RPMI8226 (cell line): ENCODE measurements around the gene PAEP.
"Not testable (repeated sequence)": the region's sequence is repeated elsewhere in the genome, so short reads cannot be mapped to it uniquely, and the experiment has no call there.

Experiments
- DNase-seq: peaks from one replicate; pipeline ENCODE4 v3.0.0-alpha.2; 2015

Gene PAEP

DNA sequence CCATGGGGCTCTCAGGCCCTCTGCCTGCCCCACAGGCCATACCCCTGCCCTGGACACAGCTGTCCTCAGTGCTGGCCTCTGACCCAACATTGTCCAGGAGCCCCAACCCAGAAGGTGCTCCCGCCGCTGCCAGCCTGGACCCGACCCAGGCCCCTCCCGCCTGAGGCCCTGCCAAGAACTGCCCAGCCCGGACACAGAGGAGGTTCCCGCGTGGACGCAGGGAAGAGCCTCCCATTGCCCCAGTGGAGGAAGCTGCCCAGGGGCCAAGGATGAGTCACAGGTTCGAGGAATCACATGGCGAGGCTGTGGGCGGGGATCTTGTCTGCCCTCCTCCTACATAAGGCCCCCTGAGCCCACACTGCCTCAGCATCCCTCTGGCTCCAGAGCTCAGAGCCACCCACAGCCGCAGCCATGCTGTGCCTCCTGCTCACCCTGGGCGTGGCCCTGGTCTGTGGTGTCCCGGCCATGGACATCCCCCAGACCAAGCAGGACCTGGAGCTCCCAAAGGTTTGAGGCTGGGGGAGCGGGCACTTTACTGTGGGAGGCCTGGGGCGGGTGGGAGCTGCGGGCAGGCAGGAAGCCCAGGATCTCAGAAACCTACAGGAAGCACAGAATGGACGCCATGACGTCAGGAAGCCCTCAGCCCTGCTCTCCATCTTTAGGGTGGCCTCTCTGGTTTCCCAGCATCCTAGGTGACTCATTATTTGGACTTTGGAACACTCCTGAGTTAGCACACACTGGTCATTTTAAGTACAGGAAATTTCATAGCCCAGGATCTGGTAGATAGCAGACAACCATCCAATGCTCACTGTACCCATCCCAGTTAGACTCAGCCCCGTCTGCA lies at the start of gene PAEP:
Gene PAEP (plus strand): TSS at position 366 of the 844 bp plus-strand sequence.
- DNase-seq = no peak

DNA sequence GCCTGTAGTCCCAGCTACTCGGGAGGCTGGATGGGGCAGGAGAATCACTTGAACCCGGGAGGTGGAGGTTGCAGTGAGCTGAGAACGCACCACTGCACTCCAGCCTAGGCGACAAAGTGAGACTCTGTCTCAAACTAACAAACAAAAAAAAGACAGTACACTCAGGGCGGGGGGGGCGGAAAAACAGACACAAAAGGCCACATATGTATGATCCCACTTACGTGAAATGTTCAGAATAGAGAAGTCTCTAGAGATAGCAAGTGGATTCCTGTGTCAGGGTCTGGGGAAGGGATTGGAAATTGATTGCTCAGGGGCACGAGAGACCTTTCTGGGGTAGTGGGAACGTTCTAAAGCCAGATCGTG lies 49.3 kb upstream of the PAEP start:
- no peak for DNase-seq

DNA sequence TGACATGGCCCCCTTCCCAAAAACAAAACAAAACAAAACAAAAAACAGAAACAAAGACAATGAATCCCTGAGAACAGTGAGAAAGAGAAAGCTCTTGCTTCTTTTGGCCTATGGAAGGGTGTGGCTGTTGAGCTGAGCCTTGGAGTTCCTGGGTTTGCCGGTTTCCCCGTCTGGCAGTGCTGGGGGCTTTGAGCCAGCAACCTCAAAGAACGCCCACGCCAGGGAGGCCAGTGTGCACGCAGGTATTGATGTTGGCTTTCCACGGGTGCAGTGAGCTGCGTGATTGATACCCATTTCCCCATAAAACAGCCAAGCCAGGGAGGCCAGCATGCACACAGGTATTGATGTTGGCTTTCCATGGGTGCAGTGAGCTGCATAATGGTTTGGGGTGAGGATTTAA lies 48.7 kb upstream of the PAEP start:
- no peak for DNase-seq

DNA sequence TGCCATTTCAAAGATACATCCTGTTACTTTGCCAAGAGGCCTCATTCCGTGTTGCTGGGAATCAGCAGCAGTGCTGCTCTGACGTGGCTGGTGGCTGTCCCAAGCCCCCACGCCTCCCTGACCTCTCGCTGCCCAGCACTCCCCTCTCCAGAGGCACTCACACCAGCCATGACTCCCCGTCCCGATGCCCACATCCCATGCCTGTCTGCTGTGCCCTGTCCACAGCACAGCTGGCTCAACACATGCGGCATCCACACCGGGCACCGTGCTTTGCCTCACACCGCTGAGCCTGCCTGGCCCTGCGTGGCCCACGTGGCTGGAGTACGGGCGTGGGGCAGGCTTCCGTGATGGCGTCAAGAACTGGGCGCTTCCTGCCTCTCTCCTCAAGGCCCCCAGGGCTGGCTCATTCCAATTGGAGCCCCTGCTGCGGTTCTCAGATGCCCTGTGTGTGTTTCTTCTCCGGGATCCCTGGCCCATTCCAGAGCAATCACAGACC lies 48.2 kb upstream of the PAEP start:
- DNase-seq = no peak

DNA sequence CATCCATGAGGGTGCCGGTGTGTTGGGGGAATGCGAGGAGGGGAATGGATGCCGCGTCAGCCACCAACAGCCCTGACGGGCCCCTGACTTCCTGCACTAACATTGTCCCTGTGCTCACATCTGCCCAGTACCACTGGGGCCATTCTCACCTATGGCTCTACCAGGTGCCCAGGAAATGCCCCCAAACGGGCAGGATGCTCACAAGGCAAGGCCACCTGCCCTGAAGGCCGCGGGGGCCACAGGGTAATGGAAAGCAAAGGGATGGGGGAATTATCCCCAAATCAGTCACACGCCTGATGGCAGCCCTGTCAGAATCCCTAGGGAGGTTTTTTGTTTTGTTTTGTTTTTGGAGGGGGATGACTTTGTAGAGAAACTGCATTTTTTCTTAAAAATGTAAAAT lies 47.6 kb upstream of the PAEP start:
- DNase-seq = not testable (repeated sequence)

DNA sequence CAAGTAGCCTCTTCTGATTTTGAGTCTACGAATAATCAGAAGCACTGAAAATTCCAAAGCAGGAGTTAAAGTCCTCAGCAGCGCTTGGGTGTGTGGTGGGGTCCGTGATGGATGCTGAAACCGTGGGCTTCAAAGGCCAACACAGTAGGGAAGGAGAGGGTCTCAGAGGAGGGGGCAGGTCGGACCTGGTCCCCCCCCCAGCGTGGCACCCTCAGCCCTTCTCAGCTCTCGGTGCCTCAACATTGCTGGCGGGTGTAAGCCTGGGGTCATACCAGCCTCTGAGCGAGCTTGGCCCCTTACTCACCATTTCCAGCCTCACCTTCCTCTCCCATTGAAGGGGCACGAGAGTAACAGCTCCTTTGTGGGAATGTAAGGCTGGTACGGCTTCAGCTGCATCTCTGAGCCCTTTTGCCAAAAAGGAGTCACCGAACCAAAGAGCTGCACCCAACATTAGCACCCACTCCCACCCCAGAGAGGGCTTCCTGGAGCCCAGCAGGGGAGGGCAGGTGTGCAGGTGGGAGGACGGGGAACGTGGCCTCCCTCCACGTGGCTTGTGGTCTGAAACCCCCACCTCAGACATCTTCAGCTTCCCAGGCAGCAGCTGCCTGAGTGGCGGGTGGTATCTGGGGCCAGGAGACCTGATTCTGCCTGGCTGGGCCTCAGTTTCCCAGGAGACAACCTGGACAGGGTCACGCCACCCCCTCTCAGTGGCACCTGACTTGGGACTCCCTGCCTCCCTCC lies 47.0 kb upstream of the PAEP start:
- DNase-seq = no peak

DNA sequence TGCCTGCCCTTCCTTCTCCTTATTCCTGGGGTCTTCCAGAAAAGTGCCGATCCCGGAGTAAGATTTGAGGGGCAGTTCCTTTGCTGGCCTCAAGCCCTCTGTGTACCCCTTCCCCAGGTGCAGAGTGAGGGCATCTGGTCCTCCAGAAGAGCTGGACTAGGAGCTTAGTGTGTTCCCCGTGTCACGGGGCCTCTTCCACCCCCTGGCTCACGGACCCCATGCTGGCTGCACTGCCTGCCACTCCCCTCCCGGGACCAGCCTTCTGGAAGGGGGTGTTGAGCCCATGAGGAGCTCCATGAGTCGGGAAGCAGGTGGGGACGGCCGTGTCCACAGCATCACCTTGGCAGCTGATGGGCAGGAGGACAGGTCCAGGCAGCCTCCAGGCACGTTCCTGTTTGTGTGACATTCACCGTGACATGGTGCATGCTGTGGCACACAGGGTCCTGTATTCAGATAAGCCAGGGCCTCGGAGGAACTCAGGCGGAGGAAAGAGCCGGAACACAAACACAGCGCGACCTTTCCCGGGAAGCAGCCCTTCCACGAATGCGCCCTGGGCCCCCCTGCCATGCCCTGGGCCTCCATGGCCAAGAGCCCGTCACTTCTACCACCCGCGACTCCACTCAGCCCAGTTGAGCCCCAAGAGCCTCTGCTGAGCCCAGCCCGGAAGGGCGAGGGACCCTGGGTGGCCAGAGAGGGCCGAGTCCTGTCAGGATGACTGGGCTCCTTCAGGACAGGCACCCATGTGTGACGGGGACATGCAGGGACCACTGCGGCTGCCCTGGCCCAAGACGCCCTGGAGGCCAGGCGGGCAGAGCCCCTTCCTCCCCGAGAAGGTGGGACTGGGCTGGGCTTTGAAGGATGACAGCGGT lies 46.2 kb upstream of the PAEP start:
- DNase-seq = no peak

DNA sequence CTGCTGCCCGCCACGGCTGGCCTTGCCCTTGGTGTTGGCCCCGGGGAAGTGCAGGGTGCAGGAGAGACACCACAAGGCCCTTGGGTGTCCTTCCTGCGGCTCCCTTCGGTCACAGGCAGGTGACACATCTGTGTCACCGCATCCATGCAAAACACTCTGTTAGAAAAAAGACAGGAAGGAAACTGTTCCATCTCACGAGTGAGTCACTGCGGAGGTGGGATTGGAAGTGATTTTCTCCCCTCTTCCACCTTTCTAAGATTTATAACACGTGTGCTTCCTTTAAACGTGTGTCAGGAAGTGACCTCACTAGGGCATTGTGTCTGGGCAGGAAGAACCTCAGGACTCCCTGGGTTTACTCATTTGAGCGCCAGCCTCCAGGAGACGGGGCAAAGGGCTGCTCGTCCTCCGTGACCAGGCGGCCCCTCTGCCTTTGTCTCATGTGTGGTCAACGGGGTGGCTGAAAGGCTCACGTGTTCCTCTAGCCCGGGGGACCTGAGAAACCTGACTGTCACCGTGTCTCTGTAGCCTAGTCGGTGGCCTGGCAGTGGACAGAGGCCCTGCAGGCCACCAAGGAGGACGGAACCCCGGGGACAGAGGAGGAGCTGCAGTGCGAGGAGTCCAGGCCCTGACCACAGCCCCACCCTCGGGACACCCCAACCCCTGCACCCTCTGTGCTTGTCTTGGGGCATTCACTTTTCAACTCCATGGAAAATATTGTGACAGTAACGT lies 45.3 kb upstream of the PAEP start:
- DNase-seq = no peak

DNA sequence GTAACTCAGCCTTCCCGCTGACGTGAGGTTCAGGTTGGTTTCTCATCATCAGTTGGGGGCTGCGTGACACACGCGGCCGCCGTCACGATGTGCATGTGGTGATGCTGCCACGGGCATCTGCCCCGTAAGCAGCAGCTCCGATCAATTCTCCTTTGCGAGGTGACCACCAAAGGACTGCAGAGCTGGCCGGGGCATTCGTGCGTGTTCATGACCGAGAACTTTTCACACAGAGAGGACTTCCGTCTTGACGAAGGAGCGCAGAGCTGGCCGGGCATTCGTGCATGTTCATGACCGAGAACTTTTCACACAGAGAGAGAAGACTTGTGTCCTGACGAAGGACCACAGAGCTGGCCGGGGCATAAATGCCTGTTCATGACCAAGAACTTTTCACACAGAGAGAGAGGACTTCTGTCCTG lies 44.1 kb upstream of the PAEP start:
- DNase-seq = no peak

DNA sequence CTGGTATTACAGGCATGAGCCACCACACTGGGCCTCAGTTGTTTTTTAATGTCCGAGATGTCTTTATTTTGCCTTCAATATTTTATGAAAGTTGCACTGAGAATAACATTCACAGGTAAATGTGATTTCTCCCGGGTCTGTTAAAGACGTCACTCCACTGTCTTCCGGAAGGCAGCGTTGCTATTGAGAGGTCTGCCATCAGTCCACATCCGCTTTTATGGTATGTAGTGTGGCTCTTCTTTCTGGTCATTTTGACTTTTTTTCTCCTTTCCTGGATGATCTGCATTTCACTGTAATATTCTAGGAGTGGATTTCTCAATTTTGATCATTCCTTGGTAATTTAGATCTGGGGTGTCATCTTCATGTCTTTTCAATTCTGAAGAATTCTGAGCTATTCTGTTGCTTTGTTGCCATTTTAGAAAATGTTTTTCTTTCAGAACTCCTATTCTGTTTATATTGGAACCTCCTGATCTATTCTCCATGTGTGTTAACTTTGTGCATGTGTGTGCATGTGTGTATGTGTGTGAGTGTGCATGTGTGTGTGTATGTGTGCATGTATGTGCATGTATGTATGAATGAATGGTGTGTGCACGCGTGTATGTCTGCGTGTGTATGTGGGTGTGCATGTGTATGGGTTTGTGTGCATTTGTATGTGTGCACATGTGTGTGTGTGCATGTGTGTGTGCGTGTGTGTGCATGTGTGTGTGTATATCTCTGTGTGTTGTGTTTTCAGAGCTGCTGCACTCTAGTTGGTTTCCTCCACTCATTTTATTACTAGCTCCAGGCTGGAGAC lies 42.2 kb upstream of the PAEP start:
- DNase-seq = no peak

DNA sequence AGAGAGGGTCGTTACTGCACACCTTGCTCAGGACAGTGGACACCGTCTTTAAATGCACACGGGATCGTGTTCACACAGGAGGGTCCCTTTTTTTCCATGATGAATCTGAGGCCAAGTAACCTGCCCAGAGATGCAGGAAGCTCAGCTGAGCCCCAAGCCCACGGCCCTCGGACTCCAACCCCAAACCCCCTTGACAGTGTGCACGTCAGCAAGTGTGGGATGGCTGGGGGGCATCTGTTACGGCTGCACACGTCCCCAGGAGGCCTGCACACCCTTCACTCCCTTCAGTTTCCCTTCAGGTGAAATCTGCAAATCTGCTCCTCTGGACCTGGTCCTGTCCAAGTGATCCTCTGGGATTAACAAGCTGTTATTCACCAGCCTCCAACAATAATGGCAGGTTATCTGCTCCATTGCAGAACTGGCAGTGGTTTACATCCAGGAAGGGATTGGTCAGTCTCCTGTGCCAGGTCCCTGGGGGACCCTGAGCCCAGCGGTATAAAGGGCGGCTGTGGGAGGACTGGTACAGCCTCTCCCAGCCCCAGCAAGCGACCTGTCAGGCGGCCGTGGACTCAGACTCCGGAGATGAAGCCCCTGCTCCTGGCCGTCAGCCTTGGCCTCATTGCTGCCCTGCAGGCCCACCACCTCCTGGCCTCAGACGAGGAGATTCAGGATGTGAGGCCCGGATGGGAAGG lies 40.5 kb upstream of the PAEP start, which contains the start of gene LCN1:
Gene LCN1 (plus strand): TSS at position 525 of the 692 bp plus-strand sequence. CDS start 58 bp downstream, at position 583.
- no peak for DNase-seq

DNA sequence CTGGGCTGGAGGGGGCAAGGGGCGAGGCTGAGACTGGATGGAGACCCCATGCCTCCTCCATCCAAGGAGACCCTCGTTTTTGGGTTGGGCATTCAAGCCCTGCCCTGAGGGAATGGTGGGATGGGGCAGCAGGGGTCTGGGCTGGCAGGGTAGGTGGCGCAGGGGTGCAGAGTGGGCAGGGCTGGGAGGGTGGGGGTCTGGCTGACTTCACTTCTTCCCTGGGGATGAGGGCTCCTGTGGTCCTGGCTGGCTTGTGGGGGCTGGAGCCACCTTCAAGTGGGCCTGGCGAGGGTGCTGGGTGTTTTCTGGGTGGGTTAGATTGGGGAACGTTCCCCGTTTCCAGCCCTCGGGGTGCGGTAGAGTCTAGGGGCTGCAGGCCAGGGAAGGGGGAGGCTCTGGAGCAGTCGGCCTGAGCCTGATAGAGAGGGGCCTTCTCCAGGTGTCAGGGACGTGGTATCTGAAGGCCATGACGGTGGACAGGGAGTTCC lies 39.9 kb upstream of the PAEP start:
- no peak for DNase-seq

DNA sequence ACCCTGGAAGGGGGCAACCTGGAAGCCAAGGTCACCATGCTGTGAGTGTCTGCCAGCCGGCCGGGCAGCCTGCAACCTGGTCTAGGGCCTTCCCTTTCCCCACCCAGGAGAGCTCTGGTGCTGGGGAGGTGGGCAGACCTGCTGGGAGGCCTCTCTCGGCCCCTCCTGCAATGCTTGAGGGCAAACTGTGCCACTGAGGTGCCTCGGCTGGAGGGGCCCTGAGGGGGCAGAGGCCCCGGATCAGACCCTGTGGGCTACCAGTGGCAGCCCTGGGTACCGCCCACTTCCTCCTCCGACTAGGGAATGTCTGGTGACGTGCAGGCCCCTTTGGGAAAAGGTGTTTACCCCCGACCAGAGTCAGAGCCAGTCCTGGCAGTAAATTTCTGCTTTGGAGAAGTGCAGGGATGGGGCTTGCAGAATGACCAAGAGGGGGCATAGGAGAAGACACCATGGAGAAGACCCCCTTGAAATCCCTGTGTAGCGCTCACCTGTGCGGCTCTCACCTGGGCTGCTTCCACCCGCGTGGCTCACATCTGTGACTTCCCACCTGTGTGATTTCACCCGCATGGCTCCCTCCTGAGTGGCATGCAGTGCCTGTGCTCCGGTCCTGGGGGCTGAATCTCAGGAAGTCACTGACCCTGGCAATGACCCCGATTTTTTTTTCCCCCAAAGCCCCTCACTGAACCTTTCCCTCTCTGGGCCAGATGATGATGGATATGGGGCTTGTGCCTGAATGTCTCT lies 39.2 kb upstream of the PAEP start:
- DNase-seq = no peak

DNA sequence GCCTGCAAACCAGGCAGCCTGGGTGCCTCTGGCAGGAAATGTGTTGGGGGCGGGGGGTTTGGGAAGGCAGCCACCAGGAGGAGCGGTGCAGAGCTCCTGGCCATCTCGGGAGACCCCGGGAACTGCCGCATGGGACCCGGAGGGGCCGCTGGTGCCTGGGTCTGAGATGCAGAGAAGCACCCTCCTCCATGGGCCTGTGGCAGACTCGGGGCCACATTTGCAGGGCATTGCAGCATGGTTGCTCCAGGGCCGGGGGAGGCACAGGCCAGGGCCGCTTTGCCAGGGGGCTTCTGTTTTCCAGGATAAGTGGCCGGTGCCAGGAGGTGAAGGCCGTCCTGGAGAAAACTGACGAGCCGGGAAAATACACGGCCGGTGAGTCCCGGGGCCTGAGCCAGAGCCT lies 38.6 kb upstream of the PAEP start:
- no peak for DNase-seq

DNA sequence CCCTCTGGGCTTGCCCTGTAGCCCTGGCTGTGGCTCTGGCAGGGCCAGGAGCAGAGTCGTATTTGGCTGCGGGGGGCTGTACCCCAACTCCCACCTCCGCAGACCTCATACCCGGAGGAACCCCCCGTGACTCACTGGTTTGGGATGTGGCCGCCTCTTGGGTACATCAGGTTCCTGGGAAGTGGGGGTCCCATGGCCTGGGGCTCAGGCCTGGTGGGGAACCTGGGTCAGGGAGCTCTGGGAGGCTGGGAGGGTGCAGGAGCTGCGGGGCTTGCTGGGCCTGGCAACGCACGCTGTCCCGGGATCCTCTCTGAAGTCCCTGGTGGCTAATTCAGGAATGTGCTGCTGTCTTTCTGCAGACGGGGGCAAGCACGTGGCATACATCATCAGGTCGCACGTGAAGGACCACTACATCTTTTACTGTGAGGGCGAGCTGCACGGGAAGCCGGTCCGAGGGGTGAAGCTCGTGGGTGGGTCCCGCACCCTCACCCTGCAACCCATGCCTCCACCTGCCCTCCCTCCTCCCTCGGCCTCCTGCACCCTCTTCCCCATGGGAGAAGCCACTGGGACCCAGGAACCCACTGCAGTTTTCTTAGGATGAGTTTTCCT lies 37.9 kb upstream of the PAEP start:
- DNase-seq = no peak

DNA sequence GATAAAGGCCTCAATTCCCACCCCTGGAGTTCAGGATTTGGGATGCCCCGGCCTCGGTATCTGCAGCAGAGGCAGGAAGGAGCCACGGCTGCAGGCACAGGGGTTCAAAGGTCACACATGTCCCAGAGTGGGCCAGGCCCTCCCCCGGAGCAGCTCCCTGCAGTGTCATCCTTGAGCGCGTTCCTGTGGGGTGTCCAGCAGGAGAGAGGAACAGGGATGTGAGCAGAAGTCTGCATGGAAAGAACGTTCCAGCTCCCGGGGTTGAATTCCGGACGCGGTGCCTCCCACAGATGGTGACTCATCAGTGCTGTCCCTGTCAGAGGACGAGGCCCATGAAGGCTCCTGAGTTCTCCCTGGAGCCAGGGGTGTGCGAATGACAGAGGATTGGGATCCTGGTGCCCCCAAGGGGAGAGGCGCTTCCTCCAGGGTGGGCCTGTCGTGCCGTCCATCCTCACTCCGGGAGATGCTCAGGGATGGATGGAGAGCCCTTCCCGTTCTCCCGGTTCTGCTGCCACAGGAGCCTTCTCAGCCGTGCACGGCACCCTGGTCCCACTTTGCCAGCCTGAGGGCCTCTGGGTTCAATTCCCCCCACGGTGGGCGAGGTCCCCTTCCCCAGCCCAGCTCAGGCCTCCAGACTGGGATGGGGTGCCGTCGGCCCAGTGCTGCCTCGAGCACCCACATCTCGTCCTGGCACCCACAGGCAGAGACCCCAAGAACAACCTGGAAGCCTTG lies 37.3 kb upstream of the PAEP start:
- no peak for DNase-seq

DNA sequence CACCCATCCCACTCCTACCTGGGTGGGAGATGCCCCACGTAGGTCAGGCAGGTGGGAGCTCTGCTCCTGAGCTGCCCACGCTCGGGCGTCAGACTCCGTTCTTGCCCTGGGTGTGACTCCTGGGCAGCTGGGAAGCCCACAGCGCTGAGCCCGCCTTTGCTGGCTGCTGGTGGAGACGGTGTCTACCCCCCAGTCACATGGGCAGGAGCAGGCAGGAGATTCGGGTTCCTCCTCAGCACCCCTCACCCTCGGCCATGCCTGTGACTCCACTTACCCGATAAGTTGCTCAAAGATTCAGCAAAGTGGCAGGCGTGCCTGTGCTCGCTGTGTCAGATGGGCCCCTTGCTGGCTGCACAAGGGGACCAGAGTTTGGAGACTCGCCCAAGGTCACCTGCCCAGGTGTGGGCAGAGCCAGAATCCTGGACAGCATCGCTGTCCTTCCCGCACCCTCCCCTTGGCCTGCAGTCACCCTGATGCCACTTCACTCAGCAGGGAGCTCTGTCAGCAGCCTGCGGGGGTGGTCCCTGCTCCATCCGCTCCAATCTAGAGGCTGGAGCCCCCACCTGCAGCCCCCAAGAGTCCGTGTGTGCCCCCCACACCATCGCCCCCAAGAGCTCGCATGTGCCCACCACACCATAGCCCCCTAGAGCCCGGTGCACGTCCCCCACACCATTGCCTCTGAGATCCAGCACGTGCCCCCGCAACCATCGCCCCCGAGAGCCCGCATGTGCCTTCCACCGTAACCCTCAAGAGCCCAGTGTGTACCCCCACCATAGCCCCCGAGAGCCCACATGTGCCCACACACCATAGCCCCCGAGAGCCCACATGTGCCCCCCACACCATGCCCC lies 36.1 kb upstream of the PAEP start:
- DNase-seq = no peak
